ENCODE data around the gene C15orf39.
"Not testable (repeated sequence)": the region's sequence is repeated elsewhere in the genome, so short reads cannot be mapped to it uniquely, and the experiment has no call there.

GRCh38 chr15:75248991-75249390 is 47.3 kb downstream of the C15orf39 start:
- TF ChIP-seq CTCF (IDR thresholded peaks at IDR 0.05; ENCODE audit: low read depth, low read length, poor library complexity, severe bottlenecking); EZH2phosphoT487 (IDR thresholded peaks at IDR 0.05; ENCODE audit: borderline replicate concordance, low read length): not testable (repeated sequence)

All from DOHH2 (cell line).